NT2/D1 (cell line): ENCODE measurements around the gene TSKS.

Source experiments
- SUZ12 ChIP-seq: IDR thresholded peaks from 2 replicates; pipeline ENCODE4 v1.6.1; 2011; ENCODE audit not compliant: insufficient read length, insufficient read depth; ENCODE audit errors: extremely low read depth
- YY1 ChIP-seq: IDR thresholded peaks from 2 replicates; pipeline ENCODE4 v1.6.1; 2011; ENCODE audit not compliant: insufficient read length, insufficient read depth
- ZNF274 ChIP-seq: IDR thresholded peaks from 2 replicates; pipeline ENCODE4 v1.6.1; 2011; ENCODE audit warnings: mild to moderate bottlenecking, low read depth, low read length

GRCh38 chr19:49795615-49796014 is 32.5 kb upstream of the TSKS start:
- TF ChIP-seq YY1: no peak
- no peak for TF ChIP-seq ZNF274
- TF ChIP-seq SUZ12: no peak
